Common myeloid progenitor, CD34-positive (primary cell): Measurements from ENCODE around the gene CNOT11.

Experiments
- CTCF ChIA-PET: fragments of 350-600 bp; sonication (Branson Sonifier 250); formaldehyde crosslinking; loops from one replicate; lab custom pipeline; 2021; ENCODE audit warnings: antibody characterized with exemption; lab: Charles Lee
- POLR2A ChIA-PET: fragments of 350-600 bp; sonication (Branson Sonifier 250); formaldehyde crosslinking; loops from one replicate; lab custom pipeline; 2021; ENCODE audit warnings: antibody characterized with exemption; lab: Charles Lee
- DNase-seq, 3 donors: peaks; one replicate each; pipeline versions ENCODE4 v3.0.0 to v3.0.0-alpha.2; 2013
- H3K27ac ChIP-seq, 2 experiments: 1 replicate in 1 of 2; 2 replicates in 1 of 2; pipeline ENCODE4 v1.7.0; 2013; ENCODE audit warnings: inconsistent platforms in 2 of 2, low read length in 2 of 2, mild to moderate bottlenecking in 2 of 2, low read depth in 1 of 2, moderate library complexity in 1 of 2; ENCODE audit not compliant: severe bottlenecking in 2 of 2, insufficient read depth in 1 of 2, poor library complexity in 1 of 2
- H3K27me3 ChIP-seq, 5 experiments: replicated peaks in 2 of 5; 1 replicate in 3 of 5; 2 replicates in 2 of 5; pipeline versions ENCODE4 v1.6.1 to v1.7.0; 2013; ENCODE audit warnings: low read length in 4 of 5, mild to moderate bottlenecking in 2 of 5, moderate library complexity in 2 of 5, inconsistent platforms in 1 of 5; ENCODE audit not compliant: insufficient read depth in 5 of 5, control insufficient read depth in 4 of 5
- H3K36me3 ChIP-seq, 4 experiments: 1 replicate in 2 of 4; 2 replicates in 2 of 4; pipeline versions ENCODE4 v1.6.1 to v1.7.0; 2013; ENCODE audit warnings: low read length in 3 of 4, control low read depth in 1 of 4, mild to moderate bottlenecking in 1 of 4; ENCODE audit not compliant: control insufficient read depth in 4 of 4, insufficient read depth in 4 of 4
- H3K4me1 ChIP-seq, 4 experiments: 1 replicate in 3 of 4; 2 replicates in 1 of 4; pipeline versions ENCODE4 v1.6.1 to v1.7.1; 2013; ENCODE audit warnings: low read length in 3 of 4, mild to moderate bottlenecking in 3 of 4, control low read depth in 1 of 4, inconsistent platforms in 1 of 4, moderate library complexity in 1 of 4; ENCODE audit not compliant: control insufficient read depth in 4 of 4, insufficient read depth in 4 of 4; ENCODE audit errors: control extremely low read depth in 1 of 4
- H3K4me3 ChIP-seq, 7 experiments: 1 replicate in 4 of 7; 2 replicates in 3 of 7; pipeline versions ENCODE4 v1.5.1 to v1.7.0; 2013; ENCODE audit warnings: mild to moderate bottlenecking in 7 of 7, low read length in 6 of 7, moderate library complexity in 6 of 7, inconsistent platforms in 2 of 7, low read depth in 2 of 7, control low read depth in 1 of 7; ENCODE audit not compliant: insufficient read depth in 4 of 7, control insufficient read depth in 1 of 7; ENCODE audit errors: extremely low read depth in 1 of 7
- H3K9me3 ChIP-seq, 5 experiments: 1 replicate in 4 of 5; 2 replicates in 1 of 5; pipeline versions ENCODE4 v1.6.1 to v1.7.1; 2013; ENCODE audit warnings: low read length in 4 of 5, mild to moderate bottlenecking in 2 of 5, inconsistent platforms in 1 of 5, low read depth in 1 of 5, moderate library complexity in 1 of 5; ENCODE audit not compliant: control insufficient read depth in 4 of 5, insufficient read depth in 2 of 5; ENCODE audit errors: control extremely low read depth in 1 of 5
- WGBS: methylation state at CpG from one replicate; pipeline ENCODE4 v1.1.5; 2013; ENCODE audit not compliant: insufficient coverage; 5-methylcytosine and 5-hydroxymethylcytosine counted together

The CNOT11 gene

GRCh38 chr2:101273056-101273455 lies 20.4 kb downstream of the CNOT11 start:
- peaks cover 12 to 71% (median 51%) of the 10 kb centered on the region in 4 experiments for H3K36me3 ChIP-seq
- ChIA-PET CTCF (no interaction called here), POLR2A (no interaction called here)
- no peak overlapping the region for H3K27ac ChIP-seq
- H3K27me3 ChIP-seq, result no peaks in the 10 kb centered on the region
- no peak overlapping the region for H3K4me3 ChIP-seq
- WGBS, result 100% methylated on average over 1 of the region's 8 CpGs
- no peaks in the 10 kb centered on the region for H3K9me3 ChIP-seq
- peaks cover 0 to 3% (median 1%) of the 10 kb centered on the region in 4 experiments for H3K4me1 ChIP-seq
- DNase-seq, result no peak

DNA sequence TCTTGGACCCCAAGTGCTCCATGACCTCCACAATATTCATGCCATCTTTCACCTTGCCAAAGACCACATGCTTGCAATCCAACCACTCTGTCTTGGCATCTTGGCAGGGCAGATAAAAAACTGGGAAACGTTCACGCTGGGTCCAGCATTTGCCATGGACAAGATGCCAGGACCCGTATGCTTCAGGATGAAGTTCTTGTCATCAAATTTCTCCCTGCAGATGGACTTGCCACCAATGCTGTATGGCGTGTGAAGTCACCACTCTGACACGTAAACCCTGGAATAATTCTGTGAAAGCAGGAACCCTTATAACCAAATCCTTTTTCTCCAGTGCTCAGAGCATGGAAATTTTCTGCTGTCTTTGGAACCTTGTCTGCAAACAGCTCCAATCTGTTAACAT lies 21.5 kb downstream of the CNOT11 start:
- Histone ChIP-seq H3K27ac (no peak overlapping the region), H3K9me3 (no peaks in the 10 kb centered on the region), H3K27me3 (no peaks in the 10 kb centered on the region), H3K4me3 (no peak overlapping the region), H3K4me1 (no peaks in the 10 kb centered on the region), H3K36me3 (peaks cover 16 to 72% (median 54%) of the 10 kb centered on the region in 4 experiments)
- ChIA-PET POLR2A (no interaction called here), CTCF (interaction anchor here (0.7 kb wide), 1 partner anchor 12 kb away, joined by 3 read pairs; no protein-coding TSS in a partner anchor)
- 100% methylated on average over 5 of the region's 5 CpGs for WGBS
- DNase-seq, result no peak

GRCh38 chr2:101277111-101277510 lies 24.4 kb downstream of the CNOT11 start:
- ChIA-PET CTCF (interaction anchor here (1.2 to 1.8 kb wide), 3 partner anchors 10 to 111 kb away, joined by 3 to 5 read pairs (median 3); no protein-coding TSS in a partner anchor), POLR2A (interaction anchor here (0.6 kb wide), 1 partner anchor 59 kb away, joined by 3 read pairs; no protein-coding TSS in a partner anchor)
- peak; percentile 21 to 29 (median 22) for DNase-seq

DNA sequence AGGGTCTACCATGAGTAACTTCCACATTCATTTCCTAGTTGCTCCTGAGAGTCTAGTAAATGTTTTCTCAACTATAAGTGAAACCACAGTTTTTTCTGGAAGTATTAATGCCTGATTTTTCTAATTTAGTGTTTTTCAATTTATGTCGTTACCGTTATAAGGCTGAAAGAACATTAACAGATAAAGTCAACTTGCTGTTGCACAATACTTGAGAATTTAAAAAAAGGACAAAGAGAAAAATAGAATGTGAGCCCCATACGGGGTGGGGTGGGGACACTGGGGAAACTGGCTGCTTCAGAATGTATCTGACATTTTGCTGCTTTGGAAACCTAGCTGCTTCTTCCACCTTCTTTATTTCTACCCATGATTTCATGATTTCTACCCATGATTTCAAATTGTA lies 26.2 kb downstream of the CNOT11 start:
- Histone ChIP-seq H3K4me3 (no peak overlapping the region), H3K36me3 (peaks cover 20 to 78% (median 54%) of the 10 kb centered on the region in 4 experiments), H3K27me3 (no peaks in the 10 kb centered on the region), H3K4me1 (no peaks in the 10 kb centered on the region), H3K9me3 (no peaks in the 10 kb centered on the region), H3K27ac (no peak overlapping the region)
- CTCF ChIA-PET, result no interaction called here
- POLR2A ChIA-PET, result no interaction called here
- 100% methylated on average over 2 of the region's 3 CpGs for WGBS
- no peak for DNase-seq

More at GRCh38 chr2:101277111-101277510, 24.4 kb downstream of the CNOT11 start:
- Histone ChIP-seq H3K27me3 (no peaks in the 10 kb centered on the region), H3K36me3 (peaks cover 15 to 75% (median 55%) of the 10 kb centered on the region in 4 experiments), H3K27ac (no peak overlapping the region), H3K9me3 (no peaks in the 10 kb centered on the region), H3K4me3 (no peak overlapping the region), H3K4me1 (no peaks in the 10 kb centered on the region)
- WGBS, result 92% methylated on average over 6 of the region's 7 CpGs

DNA sequence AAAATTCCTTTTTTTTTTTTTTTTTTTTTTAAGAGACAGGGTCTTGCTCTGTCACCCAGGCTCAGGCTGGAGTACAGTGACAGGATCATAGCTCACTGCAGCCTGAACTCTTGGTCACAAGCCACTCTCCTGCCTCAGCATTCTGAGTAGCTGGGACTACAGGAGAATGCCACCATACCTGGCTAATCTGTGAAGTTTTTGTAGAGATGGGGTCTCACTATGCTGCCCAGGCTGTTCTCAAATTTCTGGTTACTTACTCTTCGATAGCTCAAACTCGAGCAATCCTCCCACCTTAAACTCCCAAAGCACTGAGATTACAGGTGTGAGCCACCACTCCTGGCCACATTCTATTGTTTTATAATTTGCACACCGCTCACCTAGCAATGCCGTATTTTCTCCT lies 28.8 kb downstream of the CNOT11 start:
- WGBS, result 98% methylated on average over 4 of the region's 4 CpGs
- Histone ChIP-seq H3K27ac (no peak overlapping the region), H3K36me3 (peaks cover 22 to 87% (median 57%) of the 10 kb centered on the region in 4 experiments), H3K4me3 (no peak overlapping the region), H3K9me3 (no peaks in the 10 kb centered on the region), H3K4me1 (no peaks in the 10 kb centered on the region), H3K27me3 (no peaks in the 10 kb centered on the region)
- no peak for DNase-seq
- ChIA-PET POLR2A (no interaction called here), CTCF (interaction anchor here (1.2 to 2.6 kb wide), 5 partner anchors 11 to 63 kb away, joined by 3 to 8 read pairs (median 4); no protein-coding TSS in a partner anchor)

GRCh38 chr2:101282980-101283379 lies 30.3 kb downstream of the CNOT11 start:
- 100% methylated on average over 3 of the region's 3 CpGs for WGBS
- POLR2A ChIA-PET, result no interaction called here

GRCh38 chr2:101286684-101287083 lies 34.0 kb downstream of the CNOT11 start:
- Histone ChIP-seq H3K36me3 (peaks cover 32 to 71% (median 51%) of the 10 kb centered on the region in 4 experiments), H3K27ac (no peak overlapping the region), H3K4me3 (no peak overlapping the region), H3K27me3 (no peaks in the 10 kb centered on the region), H3K9me3 (no peaks in the 10 kb centered on the region), H3K4me1 (no peaks in the 10 kb centered on the region)
- DNase-seq, result no peak
- ChIA-PET CTCF (interaction anchor here (1.6 kb wide), 1 partner anchor 9 kb away, joined by 5 read pairs; no protein-coding TSS in a partner anchor), POLR2A (no interaction called here)
- 98% methylated on average over 6 of the region's 6 CpGs for WGBS

More at GRCh38 chr2:101282980-101283379, 30.3 kb downstream of the CNOT11 start:
- H3K4me3 ChIP-seq, result no peak overlapping the region
- H3K36me3 ChIP-seq, result peaks cover 26 to 93% (median 61%) of the 10 kb centered on the region in 4 experiments
- no peak overlapping the region for H3K27ac ChIP-seq
- CTCF ChIA-PET, result interaction anchor here (1.1 to 3.9 kb wide), 5 partner anchors 13 to 104 kb away, joined by 3 to 18 read pairs (median 4); no protein-coding TSS in a partner anchor
- no peaks in the 10 kb centered on the region for H3K27me3 ChIP-seq
- no peak for DNase-seq
- no peaks in the 10 kb centered on the region for H3K9me3 ChIP-seq
- H3K4me1 ChIP-seq, result no peaks in the 10 kb centered on the region
